GM23338 (cell line): Measurements from ENCODE around the gene PRKAR1B.

Experiments used
- CTCF ChIP-seq, 2 experiments: fragments of 200-600 bp in 1 of 2; sonication (generic) in 1 of 2; conservative IDR thresholded peaks; 2 replicates each; pipeline versions ENCODE4 v1.5.1 to v1.6.1; 2016 to 2017; ENCODE audit warnings: antibody characterized with exemption in 2 of 2, low read depth in 2 of 2, mild to moderate bottlenecking in 2 of 2, moderate library complexity in 1 of 2
- EZH2 ChIP-seq: fragments of 200-600 bp; sonication (generic); IDR thresholded peaks from one replicate; pipeline ENCODE4 v1.8.0; 2017; ENCODE audit warnings: antibody characterized with exemption, mild to moderate bottlenecking, low read depth; ENCODE audit not compliant: unreplicated experiment
- STAT1 ChIP-seq: IDR thresholded peaks from one replicate; pipeline ENCODE4 v1.6.1; 2016; ENCODE audit warnings: antibody characterized with exemption; ENCODE audit not compliant: unreplicated experiment
- TF ChIP-seq, protein P1 (sequence below): IDR thresholded peaks from one replicate; pipeline ENCODE4 v1.6.1; 2018; ENCODE audit warnings: antibody characterized with exemption; ENCODE audit not compliant: unreplicated experiment

- no peak for TF ChIP-seq CTCF (conservative IDR thresholded peaks at IDR 0.05; ENCODE audit: low read depth in 2 of 2)
- TF ChIP-seq, protein P1, sequence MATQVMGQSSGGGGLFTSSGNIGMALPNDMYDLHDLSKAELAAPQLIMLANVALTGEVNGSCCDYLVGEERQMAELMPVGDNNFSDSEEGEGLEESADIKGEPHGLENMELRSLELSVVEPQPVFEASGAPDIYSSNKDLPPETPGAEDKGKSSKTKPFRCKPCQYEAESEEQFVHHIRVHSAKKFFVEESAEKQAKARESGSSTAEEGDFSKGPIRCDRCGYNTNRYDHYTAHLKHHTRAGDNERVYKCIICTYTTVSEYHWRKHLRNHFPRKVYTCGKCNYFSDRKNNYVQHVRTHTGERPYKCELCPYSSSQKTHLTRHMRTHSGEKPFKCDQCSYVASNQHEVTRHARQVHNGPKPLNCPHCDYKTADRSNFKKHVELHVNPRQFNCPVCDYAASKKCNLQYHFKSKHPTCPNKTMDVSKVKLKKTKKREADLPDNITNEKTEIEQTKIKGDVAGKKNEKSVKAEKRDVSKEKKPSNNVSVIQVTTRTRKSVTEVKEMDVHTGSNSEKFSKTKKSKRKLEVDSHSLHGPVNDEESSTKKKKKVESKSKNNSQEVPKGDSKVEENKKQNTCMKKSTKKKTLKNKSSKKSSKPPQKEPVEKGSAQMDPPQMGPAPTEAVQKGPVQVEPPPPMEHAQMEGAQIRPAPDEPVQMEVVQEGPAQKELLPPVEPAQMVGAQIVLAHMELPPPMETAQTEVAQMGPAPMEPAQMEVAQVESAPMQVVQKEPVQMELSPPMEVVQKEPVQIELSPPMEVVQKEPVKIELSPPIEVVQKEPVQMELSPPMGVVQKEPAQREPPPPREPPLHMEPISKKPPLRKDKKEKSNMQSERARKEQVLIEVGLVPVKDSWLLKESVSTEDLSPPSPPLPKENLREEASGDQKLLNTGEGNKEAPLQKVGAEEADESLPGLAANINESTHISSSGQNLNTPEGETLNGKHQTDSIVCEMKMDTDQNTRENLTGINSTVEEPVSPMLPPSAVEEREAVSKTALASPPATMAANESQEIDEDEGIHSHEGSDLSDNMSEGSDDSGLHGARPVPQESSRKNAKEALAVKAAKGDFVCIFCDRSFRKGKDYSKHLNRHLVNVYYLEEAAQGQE = no peak
- no peak for TF ChIP-seq STAT1
- TF ChIP-seq EZH2 = no peak
Measured at GRCh38 chr7:534959-535358, 192.1 kb downstream of the PRKAR1B start.
